GM13976 (cell line): ENCODE results near the gene TAF12.
"Not testable (repeated sequence)": the region's sequence is repeated elsewhere in the genome, so short reads cannot be mapped to it uniquely, and the experiment has no call there.

Experiments used
- DNase-seq: peaks from one replicate; pipeline ENCODE4 v3.0.0; 2012; ENCODE audit warnings: low spot score
- in situ Hi-C: fragments of 300-500 bp; cut with MboI; formaldehyde crosslinking; loops from one replicate; pipeline ENCODE4 v1.12.0; 2022; ENCODE audit warnings: low sequenced_read_pairs, mixed read lengths, inconsistent platforms; ENCODE audit not compliant: unreplicated experiment
- TF ChIP-seq, protein P1 (sequence below): IDR thresholded peaks from 2 replicates; pipeline ENCODE4 v1.5.1; 2012; ENCODE audit warnings: borderline replicate concordance, mild to moderate bottlenecking; ENCODE audit not compliant: insufficient read depth; ENCODE audit errors: extremely low read depth, missing control alignments, control extremely low read depth

The TAF12 gene

GRCh38 chr1:28671254-28671780 lies 28.4 kb upstream of the TAF12 start:
- TF ChIP-seq, protein P1, sequence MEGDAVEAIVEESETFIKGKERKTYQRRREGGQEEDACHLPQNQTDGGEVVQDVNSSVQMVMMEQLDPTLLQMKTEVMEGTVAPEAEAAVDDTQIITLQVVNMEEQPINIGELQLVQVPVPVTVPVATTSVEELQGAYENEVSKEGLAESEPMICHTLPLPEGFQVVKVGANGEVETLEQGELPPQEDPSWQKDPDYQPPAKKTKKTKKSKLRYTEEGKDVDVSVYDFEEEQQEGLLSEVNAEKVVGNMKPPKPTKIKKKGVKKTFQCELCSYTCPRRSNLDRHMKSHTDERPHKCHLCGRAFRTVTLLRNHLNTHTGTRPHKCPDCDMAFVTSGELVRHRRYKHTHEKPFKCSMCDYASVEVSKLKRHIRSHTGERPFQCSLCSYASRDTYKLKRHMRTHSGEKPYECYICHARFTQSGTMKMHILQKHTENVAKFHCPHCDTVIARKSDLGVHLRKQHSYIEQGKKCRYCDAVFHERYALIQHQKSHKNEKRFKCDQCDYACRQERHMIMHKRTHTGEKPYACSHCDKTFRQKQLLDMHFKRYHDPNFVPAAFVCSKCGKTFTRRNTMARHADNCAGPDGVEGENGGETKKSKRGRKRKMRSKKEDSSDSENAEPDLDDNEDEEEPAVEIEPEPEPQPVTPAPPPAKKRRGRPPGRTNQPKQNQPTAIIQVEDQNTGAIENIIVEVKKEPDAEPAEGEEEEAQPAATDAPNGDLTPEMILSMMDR: no peak
- in situ Hi-C loops: no loop called here
- no peak for DNase-seq

- in situ Hi-C loops: no loop called here
- peak; percentile 92 for DNase-seq
- TF ChIP-seq, protein P1: no peak
Observed at GRCh38 chr1:28668956-28669723, 26.3 kb upstream of the TAF12 start.

GRCh38 chr1:28668191-28668955 lies 25.5 kb upstream of the TAF12 start, which contains the start of gene GMEB1:
Gene GMEB1 (plus strand): TSS chr1:28668784. CDS start chr1:28683613, 14,829 bp downstream.
- TF ChIP-seq, protein P1: no peak
- in situ Hi-C loops: no loop called here
- peak; percentile 97 for DNase-seq

DNA sequence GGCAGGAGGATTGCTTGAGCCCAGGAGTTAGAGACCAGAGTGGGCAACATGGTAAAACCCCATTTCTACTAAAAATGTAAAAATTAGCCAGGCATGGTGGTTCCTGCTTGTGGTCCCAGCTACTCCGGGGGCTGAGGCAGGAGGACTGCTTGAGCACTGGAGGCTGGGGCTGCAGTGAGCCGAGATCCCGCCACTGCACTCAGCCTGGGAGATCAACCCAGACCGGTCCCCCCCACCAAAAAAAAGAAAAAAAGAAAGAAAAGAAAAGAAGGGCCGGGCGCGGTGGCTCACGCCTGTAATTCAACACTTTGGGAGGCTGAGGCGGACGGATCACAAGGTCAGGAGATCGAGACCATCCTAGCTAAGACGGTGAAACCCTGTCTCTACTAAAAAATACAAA lies 23.9 kb upstream of the TAF12 start:
- DNase-seq: no peak
- in situ Hi-C loops: no loop called here
- TF ChIP-seq, protein P1: no peak

- TF ChIP-seq, protein P1: no peak
- no peak for DNase-seq
- in situ Hi-C loops: no loop called here
Observed at GRCh38 chr1:28663871-28664470, 21.1 kb upstream of the TAF12 start.

DNA sequence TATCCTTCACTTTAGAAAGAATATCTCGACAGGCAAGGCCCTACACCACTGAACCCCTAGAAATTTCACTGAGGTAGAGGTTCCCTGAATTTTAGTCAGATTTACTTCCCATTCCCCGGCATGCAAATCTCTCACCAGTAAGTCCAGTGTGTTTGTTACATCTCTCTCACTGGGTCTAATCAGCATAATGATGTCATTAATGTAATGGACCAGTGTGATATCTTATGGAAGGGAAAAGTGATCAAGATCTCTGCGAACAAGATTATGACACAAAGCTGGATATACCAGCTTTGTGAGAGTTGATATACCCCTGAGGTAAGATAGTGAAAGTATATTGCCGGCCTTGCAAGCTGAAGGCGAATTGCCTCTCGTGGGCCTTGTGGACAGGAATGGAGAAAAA lies 13.5 kb upstream of the TAF12 start:
- DNase-seq: no peak
- TF ChIP-seq, protein P1: no peak
- in situ Hi-C loops: no loop called here

- DNase-seq, in situ Hi-C loops: not testable (repeated sequence)
Observed at GRCh38 chr1:28655448-28656311, 12.8 kb upstream of the TAF12 start.

- DNase-seq, in situ Hi-C loops: not testable (repeated sequence)
Observed at GRCh38 chr1:28653870-28654269, 11.0 kb upstream of the TAF12 start.

DNA sequence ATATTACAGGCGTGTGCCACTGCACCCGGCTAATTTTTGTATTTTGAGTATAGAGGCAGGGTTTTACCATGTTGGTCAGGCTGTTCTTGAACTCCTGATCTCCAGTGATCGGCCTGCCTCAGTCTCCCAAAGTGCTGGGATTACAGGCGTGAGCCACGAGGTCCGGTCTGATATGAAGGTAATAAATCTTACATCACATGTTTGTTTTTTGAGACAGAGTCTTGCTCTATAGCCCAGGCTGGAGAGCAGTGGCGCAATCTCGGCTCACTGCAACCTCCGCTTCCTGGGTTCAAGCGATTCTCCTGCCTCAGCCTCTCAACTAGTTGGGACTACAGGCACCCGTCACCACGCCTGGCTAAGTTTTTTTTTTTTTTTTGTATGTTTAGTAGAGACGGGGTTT lies 10.2 kb upstream of the TAF12 start:
- DNase-seq, in situ Hi-C loops: not testable (repeated sequence)
